Right lobe of liver (tissue), 6 donors: ENCODE measurements around the gene ITGAE. TPM values are rescaled to one million over a fixed set of nuclear protein-coding genes. Genes with fewer than 3 reads are reported as not detected.
"Not testable (repeated sequence)": the region's sequence is repeated elsewhere in the genome, so short reads cannot be mapped to it uniquely, and the experiment has no call there.

Experiments used
- ATAC-seq, 4 donors: fragments of 200-7000 bp; cut with Tn5 transposase; one replicate each; pipeline ENCODE4 v1.9.1; 2020; ENCODE audit warnings: mild to moderate bottlenecking in 4 of 4, moderate library complexity in 4 of 4
- DNase-seq, 3 donors: peaks; one replicate each; pipeline ENCODE4 v3.0.0-alpha.2; 2020
- H3K27ac ChIP-seq, 3 donors: fragments of 200-600 bp; one replicate each; pipeline ENCODE4 v1.8.0; 2022
- H3K27me3 ChIP-seq, 2 donors: fragments of 200-600 bp; one replicate each; pipeline ENCODE4 v1.8.0; 2022
- H3K36me3 ChIP-seq, 4 donors: fragments of 200-600 bp; sonication (generic) in 1 of 4; one replicate each; pipeline versions ENCODE4 v1.5.1 to v1.8.0; 2017 to 2022; ENCODE audit warnings: control low read depth in 1 of 4
- H3K4me1 ChIP-seq, 4 donors: fragments of 200-600 bp; sonication (generic) in 1 of 4; one replicate each; pipeline versions ENCODE4 v1.5.1 to v1.8.0; 2017 to 2022; ENCODE audit warnings: control low read depth in 1 of 4
- H3K4me3 ChIP-seq, 3 donors: fragments of 200-600 bp; one replicate each; pipeline ENCODE4 v1.8.0; 2022
- H3K9me3 ChIP-seq, 4 donors: fragments of 200-600 bp; sonication (generic) in 1 of 4; one replicate each; pipeline versions ENCODE4 v1.5.1 to v1.8.0; 2017 to 2022; ENCODE audit warnings: control low read depth in 1 of 4
- POLR2A ChIP-seq: fragments of 450-650 bp; IDR thresholded peaks from one replicate; pipeline ENCODE4 v1.6.1; 2017; ENCODE audit warnings: antibody characterized with exemption, mild to moderate bottlenecking
- WGBS: methylation state at CpG from one replicate; pipeline ENCODE4 v1.1.6; 2018; ENCODE audit warnings: low coverage, low lambda C conversion rate; ENCODE audit not compliant: insufficient coverage; ENCODE audit errors: missing lambda C conversion rate; 5-methylcytosine and 5-hydroxymethylcytosine counted together
- intact Hi-C, 2 donors: fragments of 100-400 bp; cut with DNase I; formaldehyde crosslinking; loops; one replicate each; pipeline versions ENCODE4 v1.11.2 to v1.14.1; 2022
- total RNA-seq, 6 experiments: library from RNA; depleted of rRNA in 2 of 6; stranded (reverse); fragments of >200 nt in 2 of 6; fragmentation: NEBNext Ultra II Directional in 3 of 6; extraction: Animal tissue kit (Norgen Biotek cat#: 25700) in 3 of 6; gene quantifications; one replicate each; pipeline versions ENCODE4 v1.1.0 to v1.2.4, GENCODE V29; 2016 to 2023
- TF ChIP-seq, protein P1 (sequence below), 4 donors: fragments of 200-600 bp in 3 of 4; fragments of 450-650 bp in 1 of 4; IDR thresholded peaks; one replicate each; pipeline versions ENCODE4 v1.5.1 to v1.8.0; 2016 to 2022; ENCODE audit warnings: antibody characterized with exemption in 4 of 4, mild to moderate bottlenecking in 2 of 4
- donor health status: DM: no; HTN: yes; CAD: no.
- donor health status: DM: no; HTN: no; CAD: no.
- donor health status: DM: no; HTN: no; CAD: no.
- donor health status: DM: no; HTN: yes; CAD: no.
- donor health status: DM: no; HTN: yes; CAD: no.

Gene ITGAE
- total RNA-seq, 6 experiments from 2014 or later, result 5.4 to 7.7 (median 5.8) TPM

DNA sequence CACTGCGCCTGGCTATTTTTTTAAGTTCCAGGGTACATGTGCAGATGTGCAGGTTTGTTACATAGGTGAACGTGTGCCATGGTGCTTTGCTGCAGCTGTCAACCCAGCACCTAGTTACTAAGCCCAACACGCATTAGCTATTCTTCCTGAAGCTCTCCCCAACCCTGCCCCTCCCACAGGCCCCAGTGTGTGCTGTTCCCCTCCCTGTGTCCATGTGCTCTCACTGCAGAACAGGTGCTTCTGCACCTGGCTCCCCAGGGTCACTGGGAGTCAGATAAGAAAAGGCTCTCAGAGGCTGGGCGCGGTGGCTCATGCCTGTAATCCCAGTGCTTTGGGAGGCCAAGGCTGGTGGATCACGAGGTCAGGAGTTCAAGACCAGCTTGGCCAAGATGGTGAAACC, 71.1 kb downstream of the ITGAE start:
- no peaks in the 10 kb centered on the region for H3K9me3 ChIP-seq
- no peak overlapping the region for H3K27ac ChIP-seq
- ATAC-seq (no peak), DNase-seq (no peak)
- H3K36me3 ChIP-seq, result no peaks in the 10 kb centered on the region
- no peak overlapping the region for H3K4me3 ChIP-seq
- intact Hi-C loops, result loop anchor here in 1 of 2 donors (10.0 kb wide), 1 partner anchor 115 kb away; the partner anchor contains the start of gene NCBP3
- 0% methylated on average over 1 of the region's 6 CpGs for WGBS
- H3K27me3 ChIP-seq, result no peaks in the 10 kb centered on the region
- TF ChIP-seq, protein P1, sequence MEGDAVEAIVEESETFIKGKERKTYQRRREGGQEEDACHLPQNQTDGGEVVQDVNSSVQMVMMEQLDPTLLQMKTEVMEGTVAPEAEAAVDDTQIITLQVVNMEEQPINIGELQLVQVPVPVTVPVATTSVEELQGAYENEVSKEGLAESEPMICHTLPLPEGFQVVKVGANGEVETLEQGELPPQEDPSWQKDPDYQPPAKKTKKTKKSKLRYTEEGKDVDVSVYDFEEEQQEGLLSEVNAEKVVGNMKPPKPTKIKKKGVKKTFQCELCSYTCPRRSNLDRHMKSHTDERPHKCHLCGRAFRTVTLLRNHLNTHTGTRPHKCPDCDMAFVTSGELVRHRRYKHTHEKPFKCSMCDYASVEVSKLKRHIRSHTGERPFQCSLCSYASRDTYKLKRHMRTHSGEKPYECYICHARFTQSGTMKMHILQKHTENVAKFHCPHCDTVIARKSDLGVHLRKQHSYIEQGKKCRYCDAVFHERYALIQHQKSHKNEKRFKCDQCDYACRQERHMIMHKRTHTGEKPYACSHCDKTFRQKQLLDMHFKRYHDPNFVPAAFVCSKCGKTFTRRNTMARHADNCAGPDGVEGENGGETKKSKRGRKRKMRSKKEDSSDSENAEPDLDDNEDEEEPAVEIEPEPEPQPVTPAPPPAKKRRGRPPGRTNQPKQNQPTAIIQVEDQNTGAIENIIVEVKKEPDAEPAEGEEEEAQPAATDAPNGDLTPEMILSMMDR (IDR thresholded peaks at IDR 0.05), result no peak
- no peak for TF ChIP-seq POLR2A
- peaks cover 0 to 15% (median 0%) of the 10 kb centered on the region in 4 donors for H3K4me1 ChIP-seq

DNA sequence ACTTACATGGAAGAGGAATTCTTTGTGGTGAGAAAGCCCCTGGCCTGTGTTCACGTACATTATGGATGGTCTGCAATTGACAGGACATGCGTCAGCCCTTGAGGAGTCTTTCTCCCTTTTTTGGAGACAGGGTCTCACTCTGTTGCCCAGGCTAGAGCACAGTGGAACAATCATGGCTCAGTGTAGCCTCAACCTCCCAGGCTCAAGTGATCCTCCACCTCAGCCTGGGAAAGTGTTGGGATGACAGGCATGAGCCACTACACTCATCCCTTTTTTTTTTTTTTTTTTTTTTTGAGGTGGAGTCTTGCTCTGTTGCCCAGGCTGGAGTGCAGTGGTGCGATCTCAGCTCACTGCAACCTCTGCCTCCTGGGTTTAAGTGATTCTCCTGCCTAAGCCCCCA, 72.9 kb downstream of the ITGAE start:
- intact Hi-C loops, ATAC-seq, DNase-seq, H3K36me3 ChIP-seq, H3K27me3 ChIP-seq, H3K27ac ChIP-seq, H3K4me3 ChIP-seq, H3K9me3 ChIP-seq: not testable (repeated sequence)
- 100% methylated on average over 1 of the region's 3 CpGs for WGBS
- H3K4me1 ChIP-seq, result peaks cover 0 to 21% (median 0%) of the 10 kb centered on the region in 4 donors

DNA sequence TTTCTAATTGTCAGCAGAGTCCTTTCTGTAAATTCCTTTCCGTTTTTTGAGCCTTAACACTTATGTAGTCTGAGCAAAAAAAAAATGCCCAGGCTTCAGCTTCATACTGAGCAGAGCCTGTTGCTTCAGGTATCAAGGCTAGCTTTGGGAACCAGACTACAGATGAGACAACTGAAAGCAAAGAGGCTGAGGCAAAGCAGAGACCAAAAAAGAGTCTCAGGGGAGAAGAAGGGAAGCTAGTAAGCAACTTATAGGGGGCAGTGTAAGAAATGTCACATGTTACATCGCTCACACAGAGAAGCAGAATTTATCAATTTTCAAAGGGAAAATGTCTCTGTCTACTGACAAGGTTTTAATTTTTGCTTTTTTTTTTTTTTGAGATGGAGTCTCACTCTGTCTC, 73.9 kb downstream of the ITGAE start:
- ATAC-seq (no peak), DNase-seq (no peak)
- no peak overlapping the region for H3K4me3 ChIP-seq
- TF ChIP-seq, protein P1 (IDR thresholded peaks at IDR 0.05), result no peak
- no peak for TF ChIP-seq POLR2A
- H3K36me3 ChIP-seq, result no peaks in the 10 kb centered on the region
- intact Hi-C loops, result no loop called here
- no peaks in the 10 kb centered on the region for H3K27me3 ChIP-seq
- peaks cover 0 to 18% (median 0%) of the 10 kb centered on the region in 4 donors for H3K4me1 ChIP-seq
- WGBS, result 33% methylated on average over 2 of the region's 2 CpGs
- H3K9me3 ChIP-seq, result no peaks in the 10 kb centered on the region
- H3K27ac ChIP-seq, result no peak overlapping the region

DNA sequence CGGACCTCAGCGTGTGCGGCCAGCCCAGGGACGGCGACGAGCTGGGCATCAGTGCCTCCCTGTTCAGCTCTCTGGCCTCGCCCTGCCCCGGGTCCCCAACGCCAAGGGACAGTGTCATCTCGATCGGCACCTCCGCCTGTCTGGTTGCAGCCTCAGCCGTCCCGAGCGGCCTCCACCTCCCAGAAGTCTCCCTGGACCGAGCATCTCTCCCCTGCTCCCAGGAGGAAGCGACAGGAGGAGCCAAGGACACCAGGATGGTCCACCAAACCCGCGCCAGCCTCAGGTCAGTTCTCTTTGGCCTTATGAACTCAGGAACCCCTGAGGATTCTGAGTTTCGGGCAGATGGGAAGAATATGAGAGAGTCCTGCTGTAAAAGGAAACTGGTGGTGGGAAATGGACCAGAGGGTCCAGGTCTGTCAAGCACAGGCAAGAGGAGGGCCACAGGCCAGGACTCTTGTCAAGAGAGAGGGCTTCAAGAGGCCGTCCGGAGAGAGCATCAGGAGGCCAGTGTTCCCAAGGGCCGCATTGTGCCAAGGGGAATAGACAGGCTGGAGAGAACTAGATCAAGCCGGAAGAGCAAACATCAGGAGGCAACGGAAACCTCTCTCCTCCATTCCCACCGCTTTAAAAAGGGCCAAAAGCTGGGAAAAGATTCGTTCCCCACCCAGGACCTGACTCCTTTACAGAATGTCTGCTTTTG, 76.5 kb downstream of the ITGAE start:
- no peaks in the 10 kb centered on the region for H3K36me3 ChIP-seq
- 28% methylated on average over 9 of the region's 27 CpGs for WGBS
- intact Hi-C loops, result no loop called here
- no peaks in the 10 kb centered on the region for H3K9me3 ChIP-seq
- DNase-seq (no peak), ATAC-seq (peak in 1 of 4 donors; percentile 11)
- no peak overlapping the region for H3K27ac ChIP-seq
- no peaks in the 10 kb centered on the region for H3K27me3 ChIP-seq
- peak overlapping the region; percentile 65 to 87 (median 82) for H3K4me3 ChIP-seq
- peaks cover 0 to 13% (median 0%) of the 10 kb centered on the region in 4 donors for H3K4me1 ChIP-seq
- TF ChIP-seq, protein P1 (IDR thresholded peaks at IDR 0.05), result no peak
- TF ChIP-seq POLR2A, result no peak

DNA sequence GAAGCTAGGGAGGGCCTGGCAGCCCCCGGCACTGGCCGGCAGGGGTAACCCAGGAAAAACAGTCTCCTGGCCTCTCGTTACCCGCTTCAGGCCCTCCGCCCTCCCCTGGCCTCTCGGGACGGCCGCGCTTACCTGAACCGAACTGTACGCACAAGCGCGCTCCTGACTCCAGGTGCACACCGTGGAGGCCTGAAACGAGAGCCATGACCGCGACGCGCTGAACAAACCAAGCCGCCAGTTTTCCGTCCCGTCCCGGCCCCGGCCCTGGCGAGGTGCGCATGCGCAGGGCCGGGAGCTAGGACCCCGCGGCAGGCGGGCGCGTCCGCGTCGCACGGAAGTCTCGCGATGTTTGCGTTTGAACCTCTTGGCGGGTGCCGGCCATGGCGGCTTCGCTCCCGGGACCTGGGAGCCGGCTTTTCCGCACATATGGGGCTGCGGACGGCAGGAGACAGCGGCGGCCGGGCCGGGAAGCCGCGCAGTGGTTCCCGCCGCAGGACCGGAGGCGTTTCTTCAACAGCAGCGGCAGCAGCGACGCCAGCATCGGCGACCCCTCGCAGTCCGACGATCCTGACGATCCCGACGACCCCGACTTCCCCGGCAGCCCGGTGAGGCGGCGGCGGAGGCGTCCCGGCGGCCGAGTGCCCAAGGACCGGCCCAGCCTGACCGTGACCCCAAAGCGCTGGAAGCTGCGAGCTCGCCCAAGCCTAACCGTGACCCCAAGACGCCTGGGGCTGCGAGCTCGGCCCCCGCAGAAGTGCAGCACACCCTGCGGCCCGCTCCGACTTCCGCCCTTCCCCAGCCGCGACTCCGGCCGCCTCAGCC, 77.2 kb downstream of the ITGAE start, which contains the start of gene HASPIN:
Gene HASPIN, plus strand, starts transcription at position 348 of the 822 bp plus-strand sequence. Its CDS starts 33 bp downstream, at position 381.
- Histone ChIP-seq H3K4me3 (peak within 1 kb of the TSS; percentile 65 to 87 (median 82)), H3K4me1 (peaks cover 0 to 13% (median 0%) of the 10 kb centered on the region in 4 donors), H3K27ac (peak within 1 kb of the TSS; percentile 70 to 77 (median 71)), H3K36me3 (peaks cover 0 to 2% (median 0%) of the 10 kb centered on the region in 4 donors), H3K27me3 (no peaks in the 10 kb centered on the region), H3K9me3 (no peaks in the 10 kb centered on the region)
- intact Hi-C loops, result no loop called here
- peak; percentile 89 to 97 (median 96) for ATAC-seq
- WGBS, result 0% methylated on average over 6 of the region's 98 CpGs
- DNase-seq, result peak; percentile 92 to 93 (median 93)
- peak; percentile 34 for TF ChIP-seq POLR2A
- TF ChIP-seq, protein P1 (IDR thresholded peaks at IDR 0.05), result peak in 2 of 4 donors; percentile 7 to 48
